ENCODE data around the gene SPECC1. TPM values are rescaled to one million over a fixed set of nuclear protein-coding genes. Genes with fewer than 3 reads are reported as not detected.

The SPECC1 gene
- total RNA-seq, 1 experiment from 2014 or later = 43.5 TPM

DNA sequence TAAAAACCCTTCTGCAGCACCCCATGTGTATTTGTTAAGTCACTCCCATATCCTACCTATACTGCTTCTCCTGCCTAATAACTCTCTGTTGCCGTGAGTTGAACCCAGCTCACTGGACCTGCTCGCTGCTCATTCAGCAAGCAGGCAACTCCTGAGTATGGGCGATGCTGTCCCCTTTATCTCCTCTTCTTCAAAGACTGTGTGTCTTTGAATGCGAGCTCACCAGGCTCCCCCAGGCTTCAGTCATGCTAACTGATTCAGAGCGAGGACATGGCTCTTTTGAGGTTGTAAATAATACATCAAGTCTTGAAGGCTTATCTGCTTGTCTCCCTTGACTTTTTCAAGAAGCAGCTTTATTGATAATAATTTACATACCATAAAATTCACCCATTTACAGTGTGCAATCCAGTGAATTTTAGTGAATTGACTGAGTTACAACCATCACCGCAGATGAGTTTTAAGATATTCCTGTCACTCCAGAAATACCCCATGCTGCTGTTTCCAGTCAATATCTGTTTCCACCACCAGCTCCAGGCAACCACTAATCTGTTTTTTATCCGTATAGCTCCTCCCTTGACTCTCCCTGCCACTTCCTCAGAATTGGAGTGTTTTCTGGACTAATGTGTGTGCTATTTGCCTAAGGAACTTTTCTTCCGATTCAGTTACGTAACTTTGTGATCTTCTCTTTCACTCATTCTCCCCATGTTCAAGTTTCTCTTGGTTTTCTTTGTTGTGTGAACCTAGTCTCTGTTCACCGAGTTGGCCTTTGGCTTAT is 132.2 kb downstream of the SPECC1 start:
- DNase-seq (ENCODE audit: low read depth, low spot score) = no peak
- ChIA-PET CTCF (no interaction called here), POLR2A (no interaction called here), RAD21 (ENCODE audit: low non-redundant PET in 1 of 2, low total read pairs in 2 of 2, uncharacterized antibody in 2 of 2, unreplicated experiment in 2 of 2) (no interaction called here)
- H3K4me3 ChIP-seq (replicated peaks in 1 of 2; ENCODE audit: low read depth in 1 of 2, low read length in 2 of 2) = no peak overlapping the region
- H3K9me3 ChIP-seq (ENCODE audit: control insufficient read depth in 1 of 2, insufficient read depth in 1 of 2, low read depth in 1 of 2, low read length in 2 of 2) = no peaks in the 10 kb centered on the region
- TF ChIP-seq, protein P1, sequence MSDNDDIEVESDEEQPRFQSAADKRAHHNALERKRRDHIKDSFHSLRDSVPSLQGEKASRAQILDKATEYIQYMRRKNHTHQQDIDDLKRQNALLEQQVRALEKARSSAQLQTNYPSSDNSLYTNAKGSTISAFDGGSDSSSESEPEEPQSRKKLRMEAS (IDR thresholded peaks at IDR 0.05) = no peak
- TF ChIP-seq SIN3A (IDR thresholded peaks at IDR 0.05; ENCODE audit: low read depth) (no peak), ZNF274 (IDR thresholded peaks at IDR 0.05; ENCODE audit: low read depth, low read length) (no peak), SRF (IDR thresholded peaks at IDR 0.05; ENCODE audit: low read depth) (no peak), FOSL1 (IDR thresholded peaks at IDR 0.05; ENCODE audit: low read depth) (no peak), ATF3 (IDR thresholded peaks at IDR 0.05) (no peak), ZFX (IDR thresholded peaks at IDR 0.05) (no peak), CBX3 (IDR thresholded peaks at IDR 0.05; ENCODE audit: low read depth) (no peak), POLR2AphosphoS5 (IDR thresholded peaks at IDR 0.05; ENCODE audit: low read depth, low read length) (no peak)
- no peaks in the 10 kb centered on the region for H3K27me3 ChIP-seq (ENCODE audit: insufficient read depth, low read length)
- no peak for ATAC-seq
- H4K20me1 ChIP-seq (ENCODE audit: insufficient read depth) = no peaks in the 10 kb centered on the region
- H3K9me2 ChIP-seq (ENCODE audit: insufficient read depth) = no peaks in the 10 kb centered on the region
- no peak overlapping the region for H3K27ac ChIP-seq (ENCODE audit: low read depth, low read length)
- H3K4me2 ChIP-seq (ENCODE audit: low read length) = no peak overlapping the region
- no peak overlapping the region for H2AFZ ChIP-seq (ENCODE audit: low read depth, low read length, poor library complexity, severe bottlenecking)
- intact Hi-C loops (cut with micrococcal nuclease) = no loop called here
- no peaks in the 10 kb centered on the region for H3K79me2 ChIP-seq (ENCODE audit: insufficient read depth, low read length)
- no peak overlapping the region for H3K9ac ChIP-seq (ENCODE audit: low read length)
- no peaks in the 10 kb centered on the region for H3K4me1 ChIP-seq (ENCODE audit: control insufficient read depth in 1 of 2, insufficient read depth in 2 of 2, low read length in 2 of 2)
- no peaks in the 10 kb centered on the region for H3K36me3 ChIP-seq (ENCODE audit: control insufficient read depth in 1 of 2, insufficient read depth in 2 of 2, low read length in 2 of 2)
- BruUV-seq (replicated peaks) = no TSS peak

- Histone ChIP-seq H2AFZ (ENCODE audit: low read depth, low read length, poor library complexity, severe bottlenecking) (no peak overlapping the region), H3K9me2 (ENCODE audit: insufficient read depth) (no peaks in the 10 kb centered on the region), H3K9me3 (ENCODE audit: control insufficient read depth in 1 of 2, insufficient read depth in 1 of 2, low read depth in 1 of 2, low read length in 2 of 2) (no peaks in the 10 kb centered on the region), H3K27ac (ENCODE audit: low read depth, low read length) (no peak overlapping the region), H3K4me1 (ENCODE audit: control insufficient read depth in 1 of 2, insufficient read depth in 2 of 2, low read length in 2 of 2) (no peaks in the 10 kb centered on the region), H3K4me2 (ENCODE audit: low read length) (no peak overlapping the region), H3K36me3 (ENCODE audit: control insufficient read depth in 1 of 2, insufficient read depth in 2 of 2, low read length in 2 of 2) (no peaks in the 10 kb centered on the region), H3K9ac (ENCODE audit: low read length) (no peak overlapping the region), H3K79me2 (ENCODE audit: insufficient read depth, low read length) (no peaks in the 10 kb centered on the region), H4K20me1 (ENCODE audit: insufficient read depth) (no peaks in the 10 kb centered on the region), H3K4me3 (replicated peaks in 1 of 2; ENCODE audit: low read depth in 1 of 2, low read length in 2 of 2) (no peak overlapping the region), H3K27me3 (ENCODE audit: insufficient read depth, low read length) (no peaks in the 10 kb centered on the region)
- BruUV-seq (replicated peaks) = no TSS peak
- no peak for ATAC-seq
- ChIA-PET POLR2A (no interaction called here), CTCF (no interaction called here), RAD21 (ENCODE audit: low non-redundant PET in 1 of 2, low total read pairs in 2 of 2, uncharacterized antibody in 2 of 2, unreplicated experiment in 2 of 2) (no interaction called here)
- DNase-seq (ENCODE audit: low read depth, low spot score) = no peak
- intact Hi-C loops (cut with micrococcal nuclease) = no loop called here
- TF ChIP-seq ZFX (IDR thresholded peaks at IDR 0.05) = no peak
- no peak for TF ChIP-seq ATF3 (IDR thresholded peaks at IDR 0.05)
- TF ChIP-seq RAD21 (IDR thresholded peaks at IDR 0.05; ENCODE audit: low read depth) = no peak
- no peak for TF ChIP-seq TCF7L2 (IDR thresholded peaks at IDR 0.05; ENCODE audit: borderline replicate concordance, extremely low read depth, insufficient read depth, insufficient read length)
- TF ChIP-seq EZH2 (IDR thresholded peaks at IDR 0.05) = no peak
- TF ChIP-seq, protein P2, sequence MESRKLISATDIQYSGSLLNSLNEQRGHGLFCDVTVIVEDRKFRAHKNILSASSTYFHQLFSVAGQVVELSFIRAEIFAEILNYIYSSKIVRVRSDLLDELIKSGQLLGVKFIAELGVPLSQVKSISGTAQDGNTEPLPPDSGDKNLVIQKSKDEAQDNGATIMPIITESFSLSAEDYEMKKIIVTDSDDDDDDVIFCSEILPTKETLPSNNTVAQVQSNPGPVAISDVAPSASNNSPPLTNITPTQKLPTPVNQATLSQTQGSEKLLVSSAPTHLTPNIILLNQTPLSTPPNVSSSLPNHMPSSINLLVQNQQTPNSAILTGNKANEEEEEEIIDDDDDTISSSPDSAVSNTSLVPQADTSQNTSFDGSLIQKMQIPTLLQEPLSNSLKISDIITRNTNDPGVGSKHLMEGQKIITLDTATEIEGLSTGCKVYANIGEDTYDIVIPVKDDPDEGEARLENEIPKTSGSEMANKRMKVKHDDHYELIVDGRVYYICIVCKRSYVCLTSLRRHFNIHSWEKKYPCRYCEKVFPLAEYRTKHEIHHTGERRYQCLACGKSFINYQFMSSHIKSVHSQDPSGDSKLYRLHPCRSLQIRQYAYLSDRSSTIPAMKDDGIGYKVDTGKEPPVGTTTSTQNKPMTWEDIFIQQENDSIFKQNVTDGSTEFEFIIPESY (IDR thresholded peaks at IDR 0.05; ENCODE audit: extremely low read depth, insufficient replicate concordance, low read length) = no peak
- TF ChIP-seq, protein P3, sequence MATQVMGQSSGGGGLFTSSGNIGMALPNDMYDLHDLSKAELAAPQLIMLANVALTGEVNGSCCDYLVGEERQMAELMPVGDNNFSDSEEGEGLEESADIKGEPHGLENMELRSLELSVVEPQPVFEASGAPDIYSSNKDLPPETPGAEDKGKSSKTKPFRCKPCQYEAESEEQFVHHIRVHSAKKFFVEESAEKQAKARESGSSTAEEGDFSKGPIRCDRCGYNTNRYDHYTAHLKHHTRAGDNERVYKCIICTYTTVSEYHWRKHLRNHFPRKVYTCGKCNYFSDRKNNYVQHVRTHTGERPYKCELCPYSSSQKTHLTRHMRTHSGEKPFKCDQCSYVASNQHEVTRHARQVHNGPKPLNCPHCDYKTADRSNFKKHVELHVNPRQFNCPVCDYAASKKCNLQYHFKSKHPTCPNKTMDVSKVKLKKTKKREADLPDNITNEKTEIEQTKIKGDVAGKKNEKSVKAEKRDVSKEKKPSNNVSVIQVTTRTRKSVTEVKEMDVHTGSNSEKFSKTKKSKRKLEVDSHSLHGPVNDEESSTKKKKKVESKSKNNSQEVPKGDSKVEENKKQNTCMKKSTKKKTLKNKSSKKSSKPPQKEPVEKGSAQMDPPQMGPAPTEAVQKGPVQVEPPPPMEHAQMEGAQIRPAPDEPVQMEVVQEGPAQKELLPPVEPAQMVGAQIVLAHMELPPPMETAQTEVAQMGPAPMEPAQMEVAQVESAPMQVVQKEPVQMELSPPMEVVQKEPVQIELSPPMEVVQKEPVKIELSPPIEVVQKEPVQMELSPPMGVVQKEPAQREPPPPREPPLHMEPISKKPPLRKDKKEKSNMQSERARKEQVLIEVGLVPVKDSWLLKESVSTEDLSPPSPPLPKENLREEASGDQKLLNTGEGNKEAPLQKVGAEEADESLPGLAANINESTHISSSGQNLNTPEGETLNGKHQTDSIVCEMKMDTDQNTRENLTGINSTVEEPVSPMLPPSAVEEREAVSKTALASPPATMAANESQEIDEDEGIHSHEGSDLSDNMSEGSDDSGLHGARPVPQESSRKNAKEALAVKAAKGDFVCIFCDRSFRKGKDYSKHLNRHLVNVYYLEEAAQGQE (IDR thresholded peaks at IDR 0.05; ENCODE audit: low read depth) = no peak
Measured at GRCh38 chr17:20142268-20142667, 133.1 kb downstream of the SPECC1 start.

Measured in HCT116 (cell line).